Neutrophil (primary cell): ENCODE results near the gene TIAL1.
"Not testable (repeated sequence)": the region's sequence is repeated elsewhere in the genome, so short reads cannot be mapped to it uniquely, and the experiment has no call there.

Experiments used
- H3K27ac ChIP-seq: fragments of 200-600 bp; sonication (generic); 2 replicates; pipeline ENCODE4 v1.5.1; 2016; ENCODE audit warnings: mild to moderate bottlenecking, moderate library complexity
- H3K27me3 ChIP-seq: fragments of 200-600 bp; sonication (generic); 2 replicates; pipeline ENCODE4 v1.6.0; 2016; ENCODE audit warnings: mild to moderate bottlenecking
- H3K36me3 ChIP-seq: fragments of 200-600 bp; sonication (generic); 2 replicates; pipeline ENCODE4 v1.5.1; 2017
- H3K4me1 ChIP-seq, 2 experiments: fragments of 200-600 bp in 1 of 2; sonication (generic) in 1 of 2; 1 replicate in 1 of 2; 2 replicates in 1 of 2; pipeline versions ENCODE4 v1.5.1 to v1.6.1; 2013 to 2016; ENCODE audit warnings: low read depth in 1 of 2, low read length in 1 of 2, mild to moderate bottlenecking in 1 of 2, moderate library complexity in 1 of 2; ENCODE audit not compliant: control insufficient read depth in 1 of 2, insufficient read depth in 1 of 2
- H3K4me3 ChIP-seq, 2 experiments: fragments of 200-600 bp in 1 of 2; sonication (generic) in 1 of 2; 1 replicate in 1 of 2; 2 replicates in 1 of 2; pipeline ENCODE4 v1.5.1; 2013 to 2016; ENCODE audit warnings: low read depth in 1 of 2, low read length in 1 of 2, mild to moderate bottlenecking in 1 of 2, moderate library complexity in 1 of 2
- H3K9me3 ChIP-seq: fragments of 200-600 bp; sonication (generic); 2 replicates; pipeline ENCODE4 v1.5.1; 2016
- CTCF ChIP-seq: fragments of 200-600 bp; sonication (generic); IDR thresholded peaks from 2 replicates; pipeline ENCODE4 v1.5.1; 2016; ENCODE audit warnings: antibody characterized with exemption

TIAL1 gene

GRCh38 chr10:119575991-119576390 is 20.8 kb downstream of the TIAL1 start:
- H3K27ac ChIP-seq: no peak overlapping the region
- no peaks in the 10 kb centered on the region for H3K4me1 ChIP-seq
- H3K27me3 ChIP-seq: no peaks in the 10 kb centered on the region
- no peak for TF ChIP-seq CTCF
- peaks cover 80% of the 10 kb centered on the region for H3K36me3 ChIP-seq
- no peaks in the 10 kb centered on the region for H3K9me3 ChIP-seq
- no peak overlapping the region for H3K4me3 ChIP-seq

- Histone ChIP-seq H3K9me3 (no peaks in the 10 kb centered on the region), H3K27ac (no peak overlapping the region), H3K4me1 (no peaks in the 10 kb centered on the region), H3K36me3 (peaks cover 78% of the 10 kb centered on the region), H3K27me3 (no peaks in the 10 kb centered on the region), H3K4me3 (no peak overlapping the region)
- no peak for TF ChIP-seq CTCF
Measured at GRCh38 chr10:119575506-119575905, 21.3 kb downstream of the TIAL1 start.

GRCh38 chr10:119567978-119568377 is 28.8 kb downstream of the TIAL1 start:
- no peak for TF ChIP-seq CTCF

GRCh38 chr10:119562097-119562496 is 34.7 kb downstream of the TIAL1 start:
- Histone ChIP-seq H3K4me3 (no peak overlapping the region), H3K9me3 (no peaks in the 10 kb centered on the region), H3K4me1 (no peaks in the 10 kb centered on the region), H3K27me3 (no peaks in the 10 kb centered on the region), H3K36me3 (no peaks in the 10 kb centered on the region), H3K27ac (no peak overlapping the region)
- TF ChIP-seq CTCF: no peak

More at GRCh38 chr10:119567978-119568377, 28.8 kb downstream of the TIAL1 start:
- no peaks in the 10 kb centered on the region for H3K9me3 ChIP-seq
- no peaks in the 10 kb centered on the region for H3K27me3 ChIP-seq
- no peak overlapping the region for H3K4me3 ChIP-seq
- peaks cover 13% of the 10 kb centered on the region for H3K36me3 ChIP-seq
- no peaks in the 10 kb centered on the region for H3K4me1 ChIP-seq
- H3K27ac ChIP-seq: no peak overlapping the region

GRCh38 chr10:119559511-119559910 is 37.3 kb downstream of the TIAL1 start:
- not testable (repeated sequence) for H3K9me3 ChIP-seq, H3K27me3 ChIP-seq, H3K36me3 ChIP-seq, H3K4me3 ChIP-seq, H3K27ac ChIP-seq, H3K4me1 ChIP-seq

- H3K4me1 ChIP-seq, H3K36me3 ChIP-seq, H3K9me3 ChIP-seq, H3K27ac ChIP-seq, H3K27me3 ChIP-seq, H3K4me3 ChIP-seq: not testable (repeated sequence)
Measured at GRCh38 chr10:119556081-119556480, 40.7 kb downstream of the TIAL1 start.

- TF ChIP-seq CTCF: no peak
- Histone ChIP-seq H3K36me3 (no peaks in the 10 kb centered on the region), H3K27ac (no peak overlapping the region), H3K27me3 (no peaks in the 10 kb centered on the region), H3K4me1 (no peaks in the 10 kb centered on the region), H3K4me3 (no peak overlapping the region), H3K9me3 (no peaks in the 10 kb centered on the region)
Measured at GRCh38 chr10:119555178-119555784, 41.5 kb downstream of the TIAL1 start.
